ENCODE measurements around the gene LMCD1.

LMCD1 gene

DNA sequence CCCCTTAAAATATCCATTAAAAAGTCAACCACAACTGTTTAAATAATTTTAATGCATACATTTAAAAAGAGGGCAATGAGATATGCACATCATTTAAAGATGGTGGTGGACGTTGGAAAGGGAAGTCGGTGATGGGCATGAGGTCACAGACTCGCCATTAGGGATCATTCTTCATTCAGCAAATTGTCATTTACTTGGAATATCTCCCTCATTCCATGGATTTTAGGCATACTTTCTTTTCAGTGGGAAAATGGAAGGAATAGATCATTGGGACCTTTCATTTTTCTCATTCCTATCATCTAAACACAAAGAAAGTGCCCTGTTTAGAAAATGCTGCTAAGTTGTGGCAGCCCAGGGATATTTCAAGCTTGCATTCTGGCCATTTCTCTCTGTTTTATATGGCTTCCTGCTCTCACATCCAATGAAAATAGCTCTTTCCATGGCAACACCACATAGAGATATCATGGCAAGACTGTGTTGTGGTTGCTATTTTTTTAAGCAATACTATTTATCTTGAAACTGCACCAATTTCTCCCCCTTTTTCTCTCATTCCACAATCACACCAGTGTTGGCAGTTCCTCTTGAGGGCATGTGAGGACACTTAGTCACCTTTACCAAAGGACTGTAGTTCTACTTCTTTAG, 40.7 kb upstream of the LMCD1 start:
- no peaks in the 10 kb centered on the region for H3K36me3 ChIP-seq (ENCODE audit: low read length)
- H3K27ac ChIP-seq (ENCODE audit: low read depth, low read length): no peak overlapping the region
- no peak overlapping the region for H3K4me3 ChIP-seq (ENCODE audit: insufficient read depth, low read length, poor library complexity, severe bottlenecking)
- no peak overlapping the region for H2AFZ ChIP-seq (ENCODE audit: low read depth, low read length, severe bottlenecking)
- H3F3A ChIP-seq (ENCODE audit: insufficient read depth): no peaks in the 10 kb centered on the region
- H3K9me3 ChIP-seq (ENCODE audit: insufficient read depth, low read length): no peaks in the 10 kb centered on the region
- no peak overlapping the region for H3K9ac ChIP-seq (ENCODE audit: low read length)
- TF ChIP-seq, protein P1, sequence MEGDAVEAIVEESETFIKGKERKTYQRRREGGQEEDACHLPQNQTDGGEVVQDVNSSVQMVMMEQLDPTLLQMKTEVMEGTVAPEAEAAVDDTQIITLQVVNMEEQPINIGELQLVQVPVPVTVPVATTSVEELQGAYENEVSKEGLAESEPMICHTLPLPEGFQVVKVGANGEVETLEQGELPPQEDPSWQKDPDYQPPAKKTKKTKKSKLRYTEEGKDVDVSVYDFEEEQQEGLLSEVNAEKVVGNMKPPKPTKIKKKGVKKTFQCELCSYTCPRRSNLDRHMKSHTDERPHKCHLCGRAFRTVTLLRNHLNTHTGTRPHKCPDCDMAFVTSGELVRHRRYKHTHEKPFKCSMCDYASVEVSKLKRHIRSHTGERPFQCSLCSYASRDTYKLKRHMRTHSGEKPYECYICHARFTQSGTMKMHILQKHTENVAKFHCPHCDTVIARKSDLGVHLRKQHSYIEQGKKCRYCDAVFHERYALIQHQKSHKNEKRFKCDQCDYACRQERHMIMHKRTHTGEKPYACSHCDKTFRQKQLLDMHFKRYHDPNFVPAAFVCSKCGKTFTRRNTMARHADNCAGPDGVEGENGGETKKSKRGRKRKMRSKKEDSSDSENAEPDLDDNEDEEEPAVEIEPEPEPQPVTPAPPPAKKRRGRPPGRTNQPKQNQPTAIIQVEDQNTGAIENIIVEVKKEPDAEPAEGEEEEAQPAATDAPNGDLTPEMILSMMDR (IDR thresholded peaks at IDR 0.05; ENCODE audit: insufficient read depth, low read length, poor library complexity, severe bottlenecking): no peak
- TF ChIP-seq EZH2phosphoT487 (conservative IDR thresholded peaks at IDR 0.05; ENCODE audit: low read length): no peak
- no peaks in the 10 kb centered on the region for H3K9me2 ChIP-seq (replicated peaks; ENCODE audit: insufficient read depth, low read length)
- no peaks in the 10 kb centered on the region for H3K27me3 ChIP-seq (ENCODE audit: low read length)
- no peak overlapping the region for H3K4me2 ChIP-seq (ENCODE audit: low read depth, low read length, poor library complexity, severe bottlenecking)
- H4K20me1 ChIP-seq (ENCODE audit: low read depth, low read length): no peaks in the 10 kb centered on the region
- no peaks in the 10 kb centered on the region for H3K79me2 ChIP-seq (ENCODE audit: insufficient read depth, low read length)

DNA sequence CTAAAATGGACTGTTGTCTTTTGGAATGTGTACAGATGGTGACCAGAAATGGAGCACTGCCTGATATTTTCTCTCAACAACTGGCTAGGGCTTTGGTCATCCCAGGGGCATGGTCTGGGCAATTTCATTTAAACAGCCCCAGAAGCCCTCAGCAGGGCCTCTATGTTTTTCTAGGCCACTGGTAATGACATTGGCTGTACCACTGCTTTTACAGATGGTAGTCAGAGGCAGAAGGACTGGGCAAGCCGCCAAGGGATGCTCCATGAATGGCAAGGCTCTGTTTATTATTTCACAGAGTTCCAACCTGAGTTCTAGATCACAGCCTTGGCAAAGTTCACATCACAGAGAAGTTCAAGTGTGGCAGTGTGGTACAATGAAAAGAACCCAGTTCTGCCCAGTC, 37.0 kb upstream of the LMCD1 start:
- Histone ChIP-seq H3K27me3 (ENCODE audit: low read length) (no peaks in the 10 kb centered on the region), H3K79me2 (ENCODE audit: insufficient read depth, low read length) (no peaks in the 10 kb centered on the region), H4K20me1 (ENCODE audit: low read depth, low read length) (no peaks in the 10 kb centered on the region)

DNA sequence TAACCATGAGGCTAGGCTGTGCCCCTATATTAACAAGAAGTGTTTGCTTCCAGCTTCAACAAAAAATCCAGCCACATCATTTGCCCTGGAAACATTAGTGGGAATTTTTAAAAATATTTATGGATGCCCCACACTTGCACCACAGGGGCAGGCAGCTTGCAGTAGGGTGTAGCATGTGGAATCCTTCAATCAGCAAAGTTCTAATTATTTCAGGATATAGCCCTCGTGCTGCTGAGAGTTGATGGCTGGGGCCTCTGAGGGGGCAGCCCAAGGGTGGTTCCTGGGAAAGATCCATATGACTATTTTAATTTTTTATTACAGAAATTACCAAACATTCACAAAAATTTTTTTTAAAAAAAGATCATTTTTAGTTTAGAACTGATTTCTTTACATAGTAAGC, 35.1 kb upstream of the LMCD1 start:
- no peaks in the 10 kb centered on the region for H3K9me3 ChIP-seq (ENCODE audit: insufficient read depth, low read length)

More for the DNA sequence above, 37.0 kb upstream of the LMCD1 start:
- TF ChIP-seq, protein P1 (IDR thresholded peaks at IDR 0.05; ENCODE audit: insufficient read depth, low read length, poor library complexity, severe bottlenecking): no peak
- TF ChIP-seq EZH2phosphoT487 (conservative IDR thresholded peaks at IDR 0.05; ENCODE audit: low read length): no peak
- Histone ChIP-seq H3K9ac (ENCODE audit: low read length) (no peak overlapping the region), H3F3A (ENCODE audit: insufficient read depth) (no peaks in the 10 kb centered on the region), H3K36me3 (ENCODE audit: low read length) (no peaks in the 10 kb centered on the region), H3K4me2 (ENCODE audit: low read depth, low read length, poor library complexity, severe bottlenecking) (no peak overlapping the region), H3K9me3 (ENCODE audit: insufficient read depth, low read length) (no peaks in the 10 kb centered on the region), H3K27ac (ENCODE audit: low read depth, low read length) (no peak overlapping the region), H3K9me2 (replicated peaks; ENCODE audit: insufficient read depth, low read length) (no peaks in the 10 kb centered on the region), H2AFZ (ENCODE audit: low read depth, low read length, severe bottlenecking) (no peak overlapping the region), H3K4me3 (ENCODE audit: insufficient read depth, low read length, poor library complexity, severe bottlenecking) (no peak overlapping the region)

More for the DNA sequence above, 35.1 kb upstream of the LMCD1 start:
- Histone ChIP-seq H3K4me3 (ENCODE audit: insufficient read depth, low read length, poor library complexity, severe bottlenecking) (no peak overlapping the region), H3K9ac (ENCODE audit: low read length) (no peak overlapping the region), H3K27ac (ENCODE audit: low read depth, low read length) (no peak overlapping the region), H3K36me3 (ENCODE audit: low read length) (no peaks in the 10 kb centered on the region), H3F3A (ENCODE audit: insufficient read depth) (no peaks in the 10 kb centered on the region), H3K27me3 (ENCODE audit: low read length) (no peaks in the 10 kb centered on the region), H3K9me2 (replicated peaks; ENCODE audit: insufficient read depth, low read length) (no peaks in the 10 kb centered on the region), H3K79me2 (ENCODE audit: insufficient read depth, low read length) (no peaks in the 10 kb centered on the region), H4K20me1 (ENCODE audit: low read depth, low read length) (no peaks in the 10 kb centered on the region), H2AFZ (ENCODE audit: low read depth, low read length, severe bottlenecking) (no peak overlapping the region), H3K4me2 (ENCODE audit: low read depth, low read length, poor library complexity, severe bottlenecking) (no peak overlapping the region)
- TF ChIP-seq, protein P1 (IDR thresholded peaks at IDR 0.05; ENCODE audit: insufficient read depth, low read length, poor library complexity, severe bottlenecking): no peak
- TF ChIP-seq EZH2phosphoT487 (conservative IDR thresholded peaks at IDR 0.05; ENCODE audit: low read length): no peak
